Esophagus squamous epithelium (tissue), 5 donors: ENCODE data around the gene C12orf42. TPM values are rescaled to one million over a fixed set of nuclear protein-coding genes. Genes with fewer than 3 reads are reported as not detected.

Experiments used
- DNase-seq: peaks from one replicate; lab custom pipeline; 2025; lab: John Stamatoyannopoulos, UW
- H3K27ac ChIP-seq, 4 donors: fragments of 200-600 bp; sonication (generic); one replicate each; pipeline ENCODE4 v1.5.1; 2016 to 2019; ENCODE audit warnings: mild to moderate bottlenecking in 1 of 4
- H3K27me3 ChIP-seq, 4 donors: fragments of 200-600 bp; sonication (generic); 1 replicate in 3 of 4; 2 replicates in 1 of 4; pipeline versions ENCODE4 v1.5.1 to v1.6.0; 2017 to 2021; ENCODE audit warnings: antibody characterized with exemption in 1 of 4
- H3K36me3 ChIP-seq, 3 donors: fragments of 200-600 bp; sonication (generic); one replicate each; pipeline ENCODE4 v1.5.1; 2016 to 2019
- H3K4me1 ChIP-seq, 3 donors: fragments of 200-600 bp; sonication (generic); one replicate each; pipeline ENCODE4 v1.5.1; 2017 to 2019
- H3K4me3 ChIP-seq, 4 donors: fragments of 200-600 bp; sonication (generic); 1 replicate in 3 of 4; 2 replicates in 1 of 4; pipeline ENCODE4 v1.5.1; 2016 to 2019; ENCODE audit warnings: mild to moderate bottlenecking in 2 of 4, moderate library complexity in 1 of 4
- H3K9me3 ChIP-seq, 3 donors: fragments of 200-600 bp; sonication (generic); one replicate each; pipeline ENCODE4 v1.5.1; 2016 to 2019
- POLR2A ChIP-seq, 4 donors: fragments of 450-650 bp; IDR thresholded peaks; one replicate each; pipeline ENCODE4 v1.6.1; 2017; ENCODE audit warnings: antibody characterized with exemption in 4 of 4, mild to moderate bottlenecking in 4 of 4, moderate library complexity in 3 of 4
- WGBS, 2 donors: methylation state at CpG; one replicate each; pipeline ENCODE4 v1.1.5; 2018; 5-methylcytosine and 5-hydroxymethylcytosine counted together
- intact Hi-C: fragments of 100-400 bp; cut with DNase I; formaldehyde crosslinking; loops from one replicate; pipeline ENCODE4 v1.15.0; 2022
- total RNA-seq, 4 donors: library from RNA; depleted of rRNA; stranded (reverse); fragments of >200 nt; gene quantifications; one replicate each; pipeline ENCODE4 v1.1.0, GENCODE V29; 2016
- TF ChIP-seq, protein P1 (sequence below), 6 experiments: fragments of 450-650 bp in 4 of 6; fragments of 200-600 bp in 2 of 6; sonication (generic) in 2 of 6; IDR thresholded peaks; one replicate each; pipeline ENCODE4 v1.5.1; 2016 to 2019; ENCODE audit warnings: antibody characterized with exemption in 6 of 6, mild to moderate bottlenecking in 4 of 6, moderate library complexity in 4 of 6
- donor health status: DM: yes; HTN: yes; CAD: no.

C12orf42 gene
- total RNA-seq, 4 donors from 2014 or later: not detected

DNA sequence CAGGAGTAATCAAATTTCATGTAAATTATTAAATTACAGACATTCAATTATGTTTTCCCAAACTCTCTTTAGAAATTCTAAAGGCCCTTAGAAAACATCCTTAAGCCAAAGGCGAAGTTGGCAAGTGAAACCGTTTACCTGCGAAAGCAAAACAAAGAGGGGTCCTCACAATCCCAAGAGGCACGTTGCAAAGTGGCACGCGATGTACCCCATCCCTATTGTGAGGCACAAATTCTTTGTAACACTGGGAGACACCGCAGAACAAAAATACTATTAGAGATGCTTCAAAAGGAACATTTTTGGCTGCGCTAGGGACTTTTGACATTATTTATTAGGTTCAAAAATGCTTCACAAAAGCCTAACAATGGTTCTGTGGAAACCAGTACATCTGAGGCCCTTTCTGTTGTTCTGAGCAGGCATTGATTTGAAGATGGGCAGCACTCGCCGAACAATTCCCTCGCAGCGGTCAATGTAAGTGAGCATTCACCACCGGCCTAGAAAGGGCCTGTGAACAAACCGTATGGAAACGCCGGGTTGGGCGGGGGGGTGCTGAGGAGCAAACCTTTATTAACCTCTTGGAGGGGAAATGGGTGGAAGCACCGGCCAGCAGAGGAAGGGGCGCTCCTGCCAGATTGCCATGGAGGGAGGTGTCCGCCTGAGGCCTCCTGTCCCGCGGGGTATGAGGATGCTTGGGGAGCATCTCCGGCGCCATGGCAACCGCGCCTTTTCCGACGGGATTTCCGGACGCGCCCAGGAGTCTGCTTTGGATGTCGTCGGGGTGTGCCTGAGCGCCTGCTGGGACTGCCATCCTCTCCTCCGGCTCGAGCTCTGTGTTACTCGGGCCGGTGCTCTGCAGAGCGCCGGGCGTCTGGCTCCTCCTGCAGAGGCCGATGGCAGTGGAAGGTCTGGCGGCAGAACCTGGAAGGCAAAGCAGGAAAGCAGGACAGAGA, 193.9 kb downstream of the C12orf42 start:
- Histone ChIP-seq H3K4me1 (no peaks in the 10 kb centered on the region), H3K36me3 (no peaks in the 10 kb centered on the region), H3K9me3 (no peaks in the 10 kb centered on the region), H3K27ac (no peak overlapping the region), H3K4me3 (no peak overlapping the region), H3K27me3 (peaks cover 0 to 13% (median 0%) of the 10 kb centered on the region in 4 donors)
- intact Hi-C loops: no loop called here
- no peak for DNase-seq
- WGBS, 2 donors: 45 to 62% methylated on average over 10 to 17 of the region's 43 CpGs
- no peak for TF ChIP-seq POLR2A (IDR thresholded peaks at IDR 0.05)
- TF ChIP-seq, protein P1, sequence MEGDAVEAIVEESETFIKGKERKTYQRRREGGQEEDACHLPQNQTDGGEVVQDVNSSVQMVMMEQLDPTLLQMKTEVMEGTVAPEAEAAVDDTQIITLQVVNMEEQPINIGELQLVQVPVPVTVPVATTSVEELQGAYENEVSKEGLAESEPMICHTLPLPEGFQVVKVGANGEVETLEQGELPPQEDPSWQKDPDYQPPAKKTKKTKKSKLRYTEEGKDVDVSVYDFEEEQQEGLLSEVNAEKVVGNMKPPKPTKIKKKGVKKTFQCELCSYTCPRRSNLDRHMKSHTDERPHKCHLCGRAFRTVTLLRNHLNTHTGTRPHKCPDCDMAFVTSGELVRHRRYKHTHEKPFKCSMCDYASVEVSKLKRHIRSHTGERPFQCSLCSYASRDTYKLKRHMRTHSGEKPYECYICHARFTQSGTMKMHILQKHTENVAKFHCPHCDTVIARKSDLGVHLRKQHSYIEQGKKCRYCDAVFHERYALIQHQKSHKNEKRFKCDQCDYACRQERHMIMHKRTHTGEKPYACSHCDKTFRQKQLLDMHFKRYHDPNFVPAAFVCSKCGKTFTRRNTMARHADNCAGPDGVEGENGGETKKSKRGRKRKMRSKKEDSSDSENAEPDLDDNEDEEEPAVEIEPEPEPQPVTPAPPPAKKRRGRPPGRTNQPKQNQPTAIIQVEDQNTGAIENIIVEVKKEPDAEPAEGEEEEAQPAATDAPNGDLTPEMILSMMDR (IDR thresholded peaks at IDR 0.05): no peak

DNA sequence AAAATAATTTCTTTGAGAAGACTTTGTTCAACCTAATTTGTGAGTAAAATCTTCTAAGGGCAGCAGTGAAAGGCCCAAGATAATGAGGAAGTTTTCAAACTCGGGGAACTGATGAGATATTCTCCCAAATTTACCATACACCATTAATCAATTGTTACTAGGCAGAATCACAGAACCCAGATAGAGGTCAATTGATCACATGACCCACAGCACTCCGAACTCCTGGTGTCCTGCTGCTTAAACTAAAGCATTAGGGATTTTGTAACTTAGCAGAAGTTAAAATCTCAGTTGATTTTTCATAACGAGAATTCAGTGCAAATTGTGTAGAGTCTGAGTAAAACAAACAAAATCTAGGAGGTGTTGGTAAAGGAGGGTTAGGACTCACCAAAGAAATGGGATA, 207.8 kb downstream of the C12orf42 start:
- TF ChIP-seq POLR2A (IDR thresholded peaks at IDR 0.05): no peak
- TF ChIP-seq, protein P1 (IDR thresholded peaks at IDR 0.05): no peak
- Histone ChIP-seq H3K27ac (no peak overlapping the region), H3K27me3 (no peaks in the 10 kb centered on the region), H3K4me3 (no peak overlapping the region), H3K9me3 (no peaks in the 10 kb centered on the region), H3K4me1 (no peaks in the 10 kb centered on the region), H3K36me3 (no peaks in the 10 kb centered on the region)
- WGBS, 2 donors: 44 to 47% methylated on average over 3 of the region's 3 CpGs
- intact Hi-C loops: no loop called here
- no peak for DNase-seq

DNA sequence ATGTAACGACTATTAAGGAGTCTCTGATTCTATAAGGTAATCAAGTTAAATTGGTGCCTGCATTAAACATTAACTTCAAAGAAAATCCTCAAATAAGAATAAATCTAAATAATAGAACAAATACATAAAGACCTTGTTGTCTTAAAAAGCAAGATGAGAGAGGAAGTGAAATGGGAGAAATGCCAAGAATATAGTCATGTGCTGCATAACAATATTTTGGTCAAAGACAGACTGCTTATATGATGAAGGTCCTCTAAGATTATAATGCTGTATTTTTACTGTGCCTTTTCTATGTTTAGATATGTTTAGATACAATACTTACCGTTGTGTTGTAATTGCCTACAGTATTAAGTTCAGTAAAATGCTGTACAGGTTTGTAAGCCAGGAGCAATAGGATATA, 213.6 kb downstream of the C12orf42 start:
- Histone ChIP-seq H3K9me3 (no peaks in the 10 kb centered on the region), H3K27ac (no peak overlapping the region), H3K27me3 (no peaks in the 10 kb centered on the region), H3K4me3 (no peak overlapping the region), H3K36me3 (no peaks in the 10 kb centered on the region), H3K4me1 (no peaks in the 10 kb centered on the region)
- WGBS, 2 donors: 61 to 62% methylated on average over 2 of the region's 2 CpGs
- intact Hi-C loops: no loop called here
- TF ChIP-seq, protein P1 (IDR thresholded peaks at IDR 0.05): no peak
- no peak for TF ChIP-seq POLR2A (IDR thresholded peaks at IDR 0.05)
- no peak for DNase-seq

DNA sequence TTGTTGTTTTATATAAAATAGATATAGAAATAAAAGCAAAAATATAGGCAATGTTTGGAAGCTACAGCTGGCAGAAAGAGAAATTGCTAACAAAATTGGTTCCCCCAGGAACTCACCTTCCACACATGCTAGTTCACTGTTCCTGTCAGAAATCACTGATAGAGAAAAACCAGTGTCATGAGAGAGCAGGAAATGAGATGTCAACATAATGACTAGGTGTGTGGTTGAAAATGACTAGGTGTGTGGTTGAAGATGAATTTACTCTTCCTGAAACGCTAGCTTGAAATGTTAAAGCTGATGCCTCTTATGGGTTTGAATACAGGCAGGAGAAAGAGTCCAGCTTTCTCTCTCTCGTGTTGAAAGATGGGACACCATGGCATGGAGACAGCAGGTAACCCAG, 216.3 kb downstream of the C12orf42 start:
- no peak overlapping the region for H3K4me3 ChIP-seq
- no peak for DNase-seq
- no peaks in the 10 kb centered on the region for H3K36me3 ChIP-seq
- H3K27ac ChIP-seq: no peak overlapping the region
- intact Hi-C loops: no loop called here
- no peaks in the 10 kb centered on the region for H3K27me3 ChIP-seq
- H3K9me3 ChIP-seq: no peaks in the 10 kb centered on the region
- H3K4me1 ChIP-seq: no peaks in the 10 kb centered on the region
- WGBS, 2 donors: 41% methylated on average over 2 of the region's 2 CpGs
- TF ChIP-seq, protein P1 (IDR thresholded peaks at IDR 0.05): no peak
- no peak for TF ChIP-seq POLR2A (IDR thresholded peaks at IDR 0.05)

DNA sequence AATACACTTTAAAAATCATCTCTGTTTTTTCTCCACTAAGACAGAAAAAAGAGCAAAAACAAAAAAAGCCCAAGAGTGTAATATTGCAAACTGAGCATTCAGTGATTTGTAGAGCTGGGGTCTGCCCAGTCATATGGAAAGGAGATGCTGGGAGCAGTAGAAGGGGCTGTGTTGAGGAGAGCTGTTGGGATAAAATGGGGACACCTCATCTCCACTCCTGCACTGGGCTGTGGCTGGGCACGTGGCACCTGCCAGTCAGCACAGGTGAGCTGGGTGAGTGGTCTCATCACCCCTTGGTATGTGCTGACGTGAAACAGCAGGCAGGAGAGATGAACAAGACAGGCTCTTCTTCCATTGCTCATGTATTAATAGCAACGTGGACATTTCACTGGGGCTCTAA, 217.4 kb downstream of the C12orf42 start:
- Histone ChIP-seq H3K4me3 (no peak overlapping the region), H3K27ac (no peak overlapping the region), H3K36me3 (no peaks in the 10 kb centered on the region), H3K4me1 (no peaks in the 10 kb centered on the region), H3K9me3 (no peaks in the 10 kb centered on the region), H3K27me3 (no peaks in the 10 kb centered on the region)
- no peak for TF ChIP-seq POLR2A (IDR thresholded peaks at IDR 0.05)
- TF ChIP-seq, protein P1 (IDR thresholded peaks at IDR 0.05): no peak
- intact Hi-C loops: no loop called here
- DNase-seq: no peak
- 46 to 63% methylated on average over 2 to 3 of the region's 3 CpGs for WGBS, 2 donors
